HepG2 (cell line): ENCODE data around the gene NDUFAF5. TPM values are rescaled to one million over a fixed set of nuclear protein-coding genes. Genes with fewer than 3 reads are reported as not detected.

Experiments used
- CBX5 ChIP-seq: sonication (generic); formaldehyde crosslinking; IDR thresholded peaks from 2 replicates; pipeline ENCODE4 v1.4.0; 2020; ENCODE audit warnings: missing genetic modification reagents, borderline replicate concordance
- CREM ChIP-seq, 2 experiments: sonication (generic) in 1 of 2; formaldehyde crosslinking in 1 of 2; IDR thresholded peaks; 2 replicates each; pipeline versions ENCODE4 v1.4.0 to v1.6.1; 2016 to 2020; ENCODE audit warnings: antibody characterized with exemption in 1 of 2, mild to moderate bottlenecking in 1 of 2, missing genetic modification reagents in 1 of 2
- FOSL1 ChIP-seq: sonication (generic); formaldehyde crosslinking; IDR thresholded peaks from 2 replicates; pipeline ENCODE4 v1.9.0; 2021; ENCODE audit warnings: missing genetic modification reagents, borderline replicate concordance
- HOMEZ ChIP-seq: IDR thresholded peaks from 2 replicates; pipeline ENCODE4 v1.6.1; 2016; ENCODE audit warnings: low read depth
- KDM3A ChIP-seq: IDR thresholded peaks from 2 replicates; pipeline ENCODE4 v1.6.1; 2018; ENCODE audit warnings: low read depth, missing compliant biosample characterization
- MEIS1 ChIP-seq: sonication (generic); formaldehyde crosslinking; IDR thresholded peaks from 2 replicates; pipeline ENCODE4 v1.9.0; 2021; ENCODE audit warnings: mild to moderate bottlenecking, missing genetic modification reagents, moderate library complexity, borderline replicate concordance
- PRDM15 ChIP-seq: sonication (generic); formaldehyde crosslinking; IDR thresholded peaks from 2 replicates; pipeline ENCODE4 v1.4.0; 2020; ENCODE audit warnings: missing genetic modification reagents
- TBX3 ChIP-seq: fragments of 450-650 bp; IDR thresholded peaks from 2 replicates; pipeline ENCODE4 v1.6.1; 2017; ENCODE audit warnings: antibody characterized with exemption, mild to moderate bottlenecking, inconsistent platforms, borderline replicate concordance
- ZBED4 ChIP-seq: sonication (generic); formaldehyde crosslinking; IDR thresholded peaks from 2 replicates; pipeline ENCODE4 v1.4.0; 2020; ENCODE audit warnings: missing genetic modification reagents, borderline replicate concordance
- ZBTB3 ChIP-seq: sonication (generic); formaldehyde crosslinking; IDR thresholded peaks from 2 replicates; pipeline ENCODE4 v1.4.0; 2020; ENCODE audit warnings: low read depth, mild to moderate bottlenecking, moderate library complexity, missing genetic modification reagents, borderline replicate concordance
- ZFP36L2 ChIP-seq: sonication (generic); formaldehyde crosslinking; IDR thresholded peaks from 2 replicates; pipeline ENCODE4 v1.4.0; 2020; ENCODE audit warnings: missing genetic modification reagents
- ZSCAN31 ChIP-seq: sonication (generic); formaldehyde crosslinking; IDR thresholded peaks from 2 replicates; pipeline ENCODE4 v1.5.0; 2020; ENCODE audit warnings: low read depth, mild to moderate bottlenecking, missing genetic modification reagents
- polyA plus RNA-seq, 8 experiments: library from polyadenylated mRNA; depleted of rRNA in 3 of 8; stranded (reverse) in 7 of 8; unstranded in 1 of 8; fragments of >200 nt; fragmentation: Illumina TruSeq in 4 of 8; extraction: Trizol in 4 of 8; gene quantifications; 2 replicates each; pipeline versions ENCODE4 v1.2.1 to v1.2.3, GENCODE V29; 2011 to 2016; ENCODE audit warnings: low read depth in 4 of 8, missing spikeins in 1 of 8, mixed read lengths in 1 of 8; ENCODE audit not compliant: insufficient read depth in 1 of 8
- total RNA-seq, 5 experiments: library from RNA; depleted of rRNA; stranded (reverse); fragments of >200 nt; fragmentation: Illumina TruSeq; extraction: Trizol; gene quantifications; 2 replicates each; pipeline ENCODE4 v1.2.3, GENCODE V29; 2016; ENCODE audit warnings: low read depth in 1 of 5

Gene NDUFAF5
- total and polyA plus RNA-seq, 2 of the 13 experiments (the other 11 are each of a cell fraction or from before 2014, with no cell fraction given), result 23.1 to 66.7 TPM

- TF ChIP-seq PRDM15 (no peak), HOMEZ (no peak), TBX3 (no peak), FOSL1 (CRISPR knock-in tag) (no peak), CBX5 (CRISPR knock-in tag) (no peak), ZSCAN31 (CRISPR knock-in tag) (no peak), ZBTB3 (CRISPR knock-in tag) (no peak), KDM3A (CRISPR knock-in tag) (no peak), ZBED4 (no peak), ZFP36L2 (CRISPR knock-in tag) (no peak), CREM (IDR thresholded peaks at IDR 0.05) (no peak), CREM (CRISPR knock-in tag; IDR thresholded peaks at IDR 0.05) (no peak), MEIS1 (no peak)
These were observed 70.8 kb downstream of the NDUFAF5 start (continued) for GRCh38 chr20:13855613-13856012.
